Ovary (tissue), 9 donors: ENCODE measurements around the gene DELE1. TPM values are rescaled to one million over a fixed set of nuclear protein-coding genes. Genes with fewer than 3 reads are reported as not detected.
A peak's percentile ranks its signal among the peaks of the same experiment; 100 is the strongest.
"Not testable (repeated sequence)": the region's sequence is repeated elsewhere in the genome, so short reads cannot be mapped to it uniquely, and the experiment has no call there.

Source experiments
- DNase-seq, 5 donors: peaks; one replicate each; pipeline ENCODE4 v3.0.0-alpha.2; 2019 to 2020
- H3K27ac ChIP-seq, 2 donors: fragments of 200-600 bp; one replicate each; pipeline versions ENCODE4 v1.5.1 to v1.8.0; 2019 to 2022
- H3K27me3 ChIP-seq: fragments of 200-600 bp; one replicate; pipeline ENCODE4 v1.8.0; 2022
- H3K36me3 ChIP-seq: fragments of 200-600 bp; sonication (generic); one replicate; pipeline ENCODE4 v1.5.1; 2019
- H3K4me1 ChIP-seq: one replicate; pipeline ENCODE4 v1.8.1; 2013; ENCODE audit warnings: mild to moderate bottlenecking, moderate library complexity; ENCODE audit not compliant: insufficient read depth
- H3K4me3 ChIP-seq: fragments of 200-600 bp; sonication (generic); one replicate; pipeline ENCODE4 v1.5.1; 2017
- H3K9me3 ChIP-seq, 2 donors: fragments of 200-600 bp in 1 of 2; sonication (generic) in 1 of 2; one replicate each; pipeline versions ENCODE4 v1.5.1 to v1.8.1; 2013 to 2019; ENCODE audit warnings: mild to moderate bottlenecking in 1 of 2, moderate library complexity in 1 of 2
- EP300 ChIP-seq: sonication (generic); formaldehyde crosslinking; IDR thresholded peaks from one replicate; pipeline ENCODE4 v1.6.1; 2017; ENCODE audit warnings: antibody characterized with exemption
- POLR2A ChIP-seq: fragments of 450-650 bp; IDR thresholded peaks from one replicate; pipeline ENCODE4 v1.6.1; 2017; ENCODE audit warnings: antibody characterized with exemption, mild to moderate bottlenecking, moderate library complexity
- WGBS, 3 donors: extraction: QIAGEN DNeasy Blood & Tissue Kit in 1 of 3; methylation state at CpG; one replicate each; pipeline versions ENCODE4 v1.1.5 to v1.1.7; 2013 to 2017; 5-methylcytosine and 5-hydroxymethylcytosine counted together
- intact Hi-C, 4 donors: fragments of 100-400 bp; cut with DNase I; formaldehyde crosslinking; loops; one replicate each; pipeline versions ENCODE4 v1.11.0 to v1.15.1; 2022 to 2023
- polyA plus RNA-seq, 2 donors: library from polyadenylated mRNA; stranded (reverse); fragments of 200-250 nt in 1 of 2; fragments of 350-450 nt in 1 of 2; fragmentation: Illumina TruSeq in 1 of 2; extraction: RNeasy Lipid Tissue Mini Kit (QIAGEN cat#74804) in 1 of 2; gene quantifications; one replicate each; pipeline ENCODE4 v1.2.3, GENCODE V29; 2013 to 2014
- total RNA-seq, 7 donors: library from RNA; depleted of rRNA in 2 of 7; stranded (reverse); fragments of >200 nt in 2 of 7; fragmentation: NEBNext Ultra II Directional in 3 of 7; extraction: Animal tissue kit (Norgen Biotek cat#: 25700) in 3 of 7; gene quantifications; one replicate each; pipeline versions ENCODE4 v1.1.0 to v1.2.4, GENCODE V29; 2016 to 2023
- TF ChIP-seq, protein P1 (sequence below), 3 donors: fragments of 450-650 bp in 2 of 3; fragments of 200-600 bp in 1 of 3; IDR thresholded peaks; one replicate each; pipeline versions ENCODE4 v1.5.1 to v1.8.0; 2016 to 2022; ENCODE audit warnings: antibody characterized with exemption in 3 of 3, mild to moderate bottlenecking in 1 of 3
- donor health status: DM: no; HTN: no; CAD: no; lungs with moderate emphysema.
- donor health status: DM: no; HTN: no; CAD: no.
- donor health status: Bipolar disorder and iron deficiency.
- donor health status: DM: yes; HTN: yes; CAD: no.
- donor health status: DM: no; HTN: no; CAD: no.
- donor health status: DM: yes; HTN: yes; CAD: no.

The DELE1 gene
- total and polyA plus RNA-seq, 9 donors = 39.0 to 69.8 (median 48.4) TPM

- TF ChIP-seq POLR2A = no peak
- no peak for TF ChIP-seq EP300
- TF ChIP-seq, protein P1, sequence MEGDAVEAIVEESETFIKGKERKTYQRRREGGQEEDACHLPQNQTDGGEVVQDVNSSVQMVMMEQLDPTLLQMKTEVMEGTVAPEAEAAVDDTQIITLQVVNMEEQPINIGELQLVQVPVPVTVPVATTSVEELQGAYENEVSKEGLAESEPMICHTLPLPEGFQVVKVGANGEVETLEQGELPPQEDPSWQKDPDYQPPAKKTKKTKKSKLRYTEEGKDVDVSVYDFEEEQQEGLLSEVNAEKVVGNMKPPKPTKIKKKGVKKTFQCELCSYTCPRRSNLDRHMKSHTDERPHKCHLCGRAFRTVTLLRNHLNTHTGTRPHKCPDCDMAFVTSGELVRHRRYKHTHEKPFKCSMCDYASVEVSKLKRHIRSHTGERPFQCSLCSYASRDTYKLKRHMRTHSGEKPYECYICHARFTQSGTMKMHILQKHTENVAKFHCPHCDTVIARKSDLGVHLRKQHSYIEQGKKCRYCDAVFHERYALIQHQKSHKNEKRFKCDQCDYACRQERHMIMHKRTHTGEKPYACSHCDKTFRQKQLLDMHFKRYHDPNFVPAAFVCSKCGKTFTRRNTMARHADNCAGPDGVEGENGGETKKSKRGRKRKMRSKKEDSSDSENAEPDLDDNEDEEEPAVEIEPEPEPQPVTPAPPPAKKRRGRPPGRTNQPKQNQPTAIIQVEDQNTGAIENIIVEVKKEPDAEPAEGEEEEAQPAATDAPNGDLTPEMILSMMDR (IDR thresholded peaks at IDR 0.05) = no peak
- Histone ChIP-seq H3K4me1 (peaks cover 7% of the 10 kb centered on the region), H3K36me3 (no peaks in the 10 kb centered on the region), H3K9me3 (no peaks in the 10 kb centered on the region), H3K27me3 (no peaks in the 10 kb centered on the region), H3K4me3 (no peak overlapping the region), H3K27ac (no peak overlapping the region)
- intact Hi-C loops = loop anchor here in 2 of 4 donors (5.0 to 10.0 kb wide), 2 partner anchors 71 to 181 kb away; partner anchors contain the start of gene PCDH12 (in 1 of the 2)
- WGBS, 3 donors = 1 to 2% (median 1%) methylated on average over 20 to 35 of the region's 35 CpGs
- DNase-seq = peak in 2 of 5 donors; percentile 46 to 64
Observed at GRCh38 chr5:141883184-141883891, 40.3 kb upstream of the DELE1 start.

DNA sequence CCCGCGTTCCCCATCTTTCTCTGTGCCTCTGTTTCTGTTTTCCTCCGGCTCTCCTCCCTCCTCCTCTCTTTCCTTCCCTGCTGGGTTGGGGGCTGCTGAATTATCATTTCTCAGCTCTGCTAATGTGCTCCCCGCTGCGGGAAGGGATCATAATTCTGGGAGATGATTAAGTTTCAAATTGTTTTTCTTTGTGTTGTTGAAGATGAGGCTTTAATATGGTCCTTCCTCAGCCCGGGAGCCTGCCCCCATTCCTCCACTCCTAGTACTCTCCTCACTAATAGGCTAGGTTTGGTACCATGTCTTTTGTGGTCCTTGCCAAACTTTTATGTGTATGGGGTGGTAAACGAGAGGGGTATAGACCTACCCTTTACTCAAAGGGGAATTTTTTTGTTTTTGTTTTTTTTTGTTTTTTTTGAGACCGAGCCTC, 39.8 kb upstream of the DELE1 start:
- no peak for DNase-seq
- Histone ChIP-seq H3K36me3 (no peaks in the 10 kb centered on the region), H3K9me3 (no peaks in the 10 kb centered on the region), H3K27me3 (no peaks in the 10 kb centered on the region), H3K27ac (no peak overlapping the region), H3K4me1 (peaks cover 3% of the 10 kb centered on the region), H3K4me3 (no peak overlapping the region)
- intact Hi-C loops = loop anchor here in 2 of 4 donors (5.0 to 10.0 kb wide), 2 partner anchors 71 to 182 kb away; partner anchors contain the start of gene PCDH12 (in 1 of the 2)
- WGBS, 3 donors = 21 to 29% (median 24%) methylated on average over 8 of the region's 8 CpGs
- TF ChIP-seq POLR2A (no peak), EP300 (no peak)
- TF ChIP-seq, protein P1 (IDR thresholded peaks at IDR 0.05) = no peak

- Histone ChIP-seq H3K4me3 (no peak overlapping the region), H3K4me1 (no peaks in the 10 kb centered on the region), H3K36me3 (no peaks in the 10 kb centered on the region), H3K27me3 (no peaks in the 10 kb centered on the region), H3K9me3 (no peaks in the 10 kb centered on the region), H3K27ac (no peak overlapping the region)
- 46 to 57% (median 53%) methylated on average over 3 of the region's 3 CpGs for WGBS, 3 donors
- intact Hi-C loops = loop anchor here in 1 of 4 donors (10.0 kb wide), 1 partner anchor 65 kb away; the partner anchor contains the start of gene PCDH12
- DNase-seq = no peak
- TF ChIP-seq, protein P1 (IDR thresholded peaks at IDR 0.05) = no peak
- TF ChIP-seq EP300 (no peak), POLR2A (no peak)
Observed at GRCh38 chr5:141889282-141889871, 34.3 kb upstream of the DELE1 start.

DNA sequence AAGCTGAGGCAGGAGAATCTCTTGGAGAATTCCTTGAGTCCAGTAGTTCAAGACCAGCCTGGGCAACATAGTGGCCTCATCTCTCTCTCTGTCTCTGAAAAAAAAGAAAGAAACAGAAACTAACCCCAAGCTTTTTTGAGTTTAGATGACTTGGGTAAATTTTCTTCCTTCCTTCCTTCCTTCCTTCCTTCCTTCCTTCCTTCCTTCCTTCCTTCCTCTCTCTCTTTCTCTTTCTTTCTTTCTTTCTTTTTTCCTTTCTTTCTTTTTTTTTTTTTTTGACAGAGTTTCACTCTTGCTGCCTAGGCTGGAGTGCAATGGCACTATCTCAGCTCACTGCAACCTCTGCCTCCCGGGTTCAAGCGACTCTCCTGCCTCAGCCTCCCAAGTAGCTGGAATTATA, 33.2 kb upstream of the DELE1 start:
- DNase-seq, intact Hi-C loops, H3K4me1 ChIP-seq, H3K27ac ChIP-seq, H3K4me3 ChIP-seq, H3K9me3 ChIP-seq, H3K27me3 ChIP-seq, H3K36me3 ChIP-seq: not testable (repeated sequence)
- 87 to 96% (median 88%) methylated on average over 2 of the region's 2 CpGs for WGBS, 3 donors

DNA sequence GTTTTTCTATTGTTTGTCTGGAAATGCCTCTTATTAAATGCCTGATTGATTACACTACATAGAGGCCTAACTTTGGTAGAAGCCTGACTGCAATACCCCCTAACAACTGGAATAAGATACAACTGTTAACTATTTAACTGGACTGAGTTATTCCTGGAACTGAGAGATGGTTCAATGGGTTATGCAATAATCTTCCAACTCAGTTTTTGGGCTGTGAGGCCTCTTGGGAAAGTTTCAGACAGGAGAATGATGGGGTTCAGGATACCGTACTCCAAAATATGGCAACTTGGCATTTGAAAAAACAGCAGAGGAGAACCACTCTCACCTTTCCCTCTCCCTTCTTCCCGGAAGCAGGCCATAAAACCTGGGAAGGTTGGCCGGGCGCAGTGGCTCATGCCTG, 26.2 kb upstream of the DELE1 start:
- Histone ChIP-seq H3K4me3 (no peak overlapping the region), H3K27ac (no peak overlapping the region), H3K27me3 (no peaks in the 10 kb centered on the region), H3K4me1 (no peaks in the 10 kb centered on the region), H3K9me3 (no peaks in the 10 kb centered on the region), H3K36me3 (no peaks in the 10 kb centered on the region)
- intact Hi-C loops = no loop called here
- DNase-seq = no peak
- WGBS, 3 donors = 92 to 96% (median 95%) methylated on average over 4 of the region's 4 CpGs
- TF ChIP-seq POLR2A (no peak), EP300 (no peak)
- TF ChIP-seq, protein P1 (IDR thresholded peaks at IDR 0.05) = no peak
